ENCODE data around the gene IFNAR2.

IFNAR2 gene

DNA sequence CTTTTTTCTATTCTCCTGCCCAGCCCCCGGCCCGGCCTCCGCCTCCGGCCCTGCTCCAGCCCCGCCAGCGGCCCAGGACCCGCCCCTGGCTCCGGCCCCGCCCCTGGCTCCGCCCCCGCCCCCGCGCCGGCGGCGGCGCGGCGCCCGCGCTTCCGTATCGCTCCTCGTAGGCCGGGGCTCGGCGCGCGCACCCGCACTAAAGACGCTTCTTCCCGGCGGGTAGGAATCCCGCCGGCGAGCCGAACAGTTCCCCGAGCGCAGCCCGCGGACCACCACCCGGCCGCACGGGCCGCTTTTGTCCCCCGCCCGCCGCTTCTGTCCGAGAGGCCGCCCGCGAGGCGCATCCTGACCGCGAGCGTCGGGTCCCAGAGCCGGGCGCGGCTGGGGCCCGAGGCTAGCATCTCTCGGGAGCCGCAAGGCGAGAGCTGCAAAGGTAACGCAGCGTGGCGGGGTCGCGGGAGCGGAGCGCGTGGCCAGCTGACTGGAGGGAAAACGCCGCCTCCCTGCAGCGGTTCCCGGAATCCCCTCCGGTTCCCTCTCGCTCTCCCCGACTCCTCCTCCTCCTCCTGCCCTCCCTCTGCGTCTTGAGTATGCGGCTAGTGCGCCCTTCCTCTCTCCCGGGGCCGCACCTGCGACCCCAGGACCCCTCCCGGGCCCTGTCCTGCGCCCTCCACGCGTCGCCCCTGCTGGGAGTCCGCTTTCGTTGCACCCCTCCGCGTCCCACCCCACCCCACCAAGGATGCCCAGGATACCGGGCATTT, at the start of gene IFNAR2:
Gene IFNAR2, plus strand, starts transcription at position 155 of the 761 bp plus-strand sequence. CDS start 11,985 bp downstream, outside the sequence.
- no peak for DNase-seq (ENCODE audit: low read depth)
- H3K4me3 ChIP-seq (ENCODE audit: control insufficient read depth, low read depth, low read length): peak within 1 kb of the TSS; percentile 87
- TF ChIP-seq, protein P1, sequence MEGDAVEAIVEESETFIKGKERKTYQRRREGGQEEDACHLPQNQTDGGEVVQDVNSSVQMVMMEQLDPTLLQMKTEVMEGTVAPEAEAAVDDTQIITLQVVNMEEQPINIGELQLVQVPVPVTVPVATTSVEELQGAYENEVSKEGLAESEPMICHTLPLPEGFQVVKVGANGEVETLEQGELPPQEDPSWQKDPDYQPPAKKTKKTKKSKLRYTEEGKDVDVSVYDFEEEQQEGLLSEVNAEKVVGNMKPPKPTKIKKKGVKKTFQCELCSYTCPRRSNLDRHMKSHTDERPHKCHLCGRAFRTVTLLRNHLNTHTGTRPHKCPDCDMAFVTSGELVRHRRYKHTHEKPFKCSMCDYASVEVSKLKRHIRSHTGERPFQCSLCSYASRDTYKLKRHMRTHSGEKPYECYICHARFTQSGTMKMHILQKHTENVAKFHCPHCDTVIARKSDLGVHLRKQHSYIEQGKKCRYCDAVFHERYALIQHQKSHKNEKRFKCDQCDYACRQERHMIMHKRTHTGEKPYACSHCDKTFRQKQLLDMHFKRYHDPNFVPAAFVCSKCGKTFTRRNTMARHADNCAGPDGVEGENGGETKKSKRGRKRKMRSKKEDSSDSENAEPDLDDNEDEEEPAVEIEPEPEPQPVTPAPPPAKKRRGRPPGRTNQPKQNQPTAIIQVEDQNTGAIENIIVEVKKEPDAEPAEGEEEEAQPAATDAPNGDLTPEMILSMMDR (IDR thresholded peaks at IDR 0.05; ENCODE audit: control insufficient read depth, insufficient read depth, low read depth, low read length, missing control alignments): no peak

DNA sequence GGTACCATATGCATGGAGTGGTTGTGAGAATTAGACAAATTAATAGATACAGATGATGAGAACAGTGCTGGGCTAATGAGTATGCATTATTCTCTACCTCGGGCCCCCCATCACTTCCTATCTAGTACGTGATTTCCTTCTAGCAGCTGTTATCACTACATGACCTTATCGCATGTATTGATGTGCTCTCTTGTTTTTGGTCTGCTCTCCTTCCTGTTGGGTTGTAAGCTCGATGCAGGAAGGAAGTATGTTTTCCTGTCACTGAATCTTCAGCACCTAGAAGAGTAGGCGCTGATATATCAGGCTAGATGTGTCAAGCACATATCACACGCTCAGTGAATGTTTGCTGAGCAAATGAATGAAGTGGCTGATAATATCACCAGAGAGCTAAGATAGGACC, 43.9 kb upstream of the IFNAR2 start:
- no peak for DNase-seq (ENCODE audit: low read depth)
- no peak overlapping the region for H3K4me3 ChIP-seq (ENCODE audit: control insufficient read depth, low read depth, low read length)
- TF ChIP-seq, protein P1 (IDR thresholded peaks at IDR 0.05; ENCODE audit: control insufficient read depth, insufficient read depth, low read depth, low read length, missing control alignments): no peak

DNA sequence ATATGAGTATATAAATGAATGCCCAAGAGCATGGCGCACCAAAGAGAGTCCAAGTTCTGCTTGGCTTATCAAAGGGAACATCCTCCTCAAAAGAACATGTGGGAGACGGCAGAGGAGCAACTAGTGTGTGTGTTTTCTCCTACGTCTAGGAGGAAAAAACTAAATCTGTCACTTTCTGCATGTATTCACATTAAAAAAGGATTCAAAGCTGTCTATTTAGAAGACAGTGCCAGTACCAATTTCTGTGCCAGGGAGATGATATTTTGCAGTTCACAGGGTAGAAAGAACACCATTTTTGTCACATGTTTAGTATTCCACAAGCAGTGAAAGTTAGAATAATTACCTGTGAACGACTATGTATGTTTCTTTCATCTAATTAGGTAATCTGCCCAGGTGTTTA, 42.5 kb upstream of the IFNAR2 start:
- DNase-seq (ENCODE audit: low read depth): no peak
- TF ChIP-seq, protein P1 (IDR thresholded peaks at IDR 0.05; ENCODE audit: control insufficient read depth, insufficient read depth, low read depth, low read length, missing control alignments): no peak
- H3K4me3 ChIP-seq (ENCODE audit: control insufficient read depth, low read depth, low read length): no peak overlapping the region

DNA sequence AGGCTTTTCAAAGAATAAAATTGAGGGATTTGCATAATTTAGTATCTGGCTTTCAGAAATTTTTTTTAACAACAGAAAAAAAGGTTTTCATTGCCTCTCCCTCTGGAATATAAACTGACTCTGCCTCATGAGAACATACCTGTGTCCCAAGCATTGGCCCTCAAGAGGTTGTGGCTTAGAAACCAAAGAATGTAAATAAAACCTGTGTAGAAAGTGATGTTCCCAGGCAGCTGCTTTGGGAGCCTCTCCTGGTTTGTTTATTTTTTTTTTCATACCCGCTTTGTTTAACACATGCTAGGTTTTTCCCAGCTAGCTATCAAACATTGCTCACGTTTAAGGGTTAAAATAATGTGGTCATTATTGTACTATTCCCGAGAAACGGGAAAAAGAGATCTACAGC, 40.5 kb upstream of the IFNAR2 start:
- no peak for DNase-seq (ENCODE audit: low read depth)
- TF ChIP-seq, protein P1 (IDR thresholded peaks at IDR 0.05; ENCODE audit: control insufficient read depth, insufficient read depth, low read depth, low read length, missing control alignments): no peak
- H3K4me3 ChIP-seq (ENCODE audit: control insufficient read depth, low read depth, low read length): no peak overlapping the region

DNA sequence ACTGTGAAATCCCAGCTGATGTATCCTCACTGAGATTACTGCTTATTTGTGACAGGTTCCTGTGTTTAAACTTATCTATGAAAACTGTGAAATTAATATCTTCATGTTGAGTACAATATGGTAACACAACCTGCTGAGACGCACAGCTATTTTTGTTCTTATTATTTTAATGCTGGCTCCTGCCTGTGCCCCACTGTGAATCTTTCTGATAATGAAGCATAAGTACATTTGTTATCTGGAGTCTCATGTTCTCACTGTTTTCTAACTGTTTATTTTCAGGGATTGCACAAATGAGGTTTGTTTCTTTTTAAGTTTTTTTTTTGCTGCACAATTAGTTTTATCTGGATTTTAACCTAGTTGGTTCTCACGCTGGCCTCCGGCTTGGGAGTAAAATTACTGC, 39.9 kb upstream of the IFNAR2 start:
- DNase-seq (ENCODE audit: low read depth): no peak
- no peak overlapping the region for H3K4me3 ChIP-seq (ENCODE audit: control insufficient read depth, low read depth, low read length)

DNA sequence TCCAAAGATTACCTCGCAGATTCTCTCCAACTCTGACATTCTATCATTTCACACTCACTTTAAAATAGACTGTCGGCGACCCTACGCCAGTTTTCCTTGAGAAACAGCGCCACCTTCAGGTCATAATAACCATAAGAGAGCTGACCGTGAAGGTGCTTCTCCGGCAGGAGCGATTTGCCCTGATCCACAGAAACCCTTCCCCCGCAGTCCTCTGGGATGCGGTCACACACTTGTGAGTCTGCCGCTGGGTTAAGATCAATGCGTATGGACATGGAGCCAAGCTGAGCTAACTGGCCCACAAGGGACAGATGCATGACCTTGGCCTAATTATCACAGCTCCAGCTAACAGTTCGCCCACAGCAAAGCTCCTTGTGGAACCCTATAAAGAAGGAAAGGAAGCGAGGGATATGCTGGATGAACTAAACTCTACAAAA, 32.8 kb upstream of the IFNAR2 start:
- no peak for DNase-seq (ENCODE audit: low read depth)
- H3K4me3 ChIP-seq (ENCODE audit: control insufficient read depth, low read depth, low read length): no peak overlapping the region
- TF ChIP-seq, protein P1 (IDR thresholded peaks at IDR 0.05; ENCODE audit: control insufficient read depth, insufficient read depth, low read depth, low read length, missing control alignments): peak; percentile 73

More for the DNA sequence above, 39.9 kb upstream of the IFNAR2 start:
- TF ChIP-seq, protein P1 (IDR thresholded peaks at IDR 0.05; ENCODE audit: control insufficient read depth, insufficient read depth, low read depth, low read length, missing control alignments): no peak
